GM19324 (cell line): ENCODE measurements around the gene QRFP.

ENCODE experiments used
- ATAC-seq: cut with Tn5 transposase; IDR thresholded peaks from one replicate; pipeline ENCODE4 v1.9.1; 2021; ENCODE audit warnings: mild to moderate bottlenecking, moderate library complexity; ENCODE audit not compliant: unreplicated experiment, low FRiP score

Gene QRFP

DNA sequence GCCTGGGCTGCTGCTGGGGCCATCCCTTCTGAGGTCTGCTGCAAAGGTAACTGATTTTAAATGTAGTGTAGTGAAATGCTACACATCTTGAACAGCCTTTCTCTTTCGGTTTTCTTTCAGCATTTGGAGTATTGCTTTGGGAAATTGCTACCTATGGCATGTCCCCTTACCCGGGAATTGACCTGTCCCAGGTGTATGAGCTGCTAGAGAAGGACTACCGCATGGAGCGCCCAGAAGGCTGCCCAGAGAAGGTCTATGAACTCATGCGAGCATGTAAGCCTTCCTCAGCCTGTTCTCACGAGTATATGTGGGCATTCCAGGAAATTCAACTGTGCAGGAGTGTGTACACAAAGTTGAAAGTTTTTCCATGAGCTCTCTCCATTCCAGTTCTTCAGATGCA, 18.3 kb downstream of the QRFP start:
- no peak for ATAC-seq

DNA sequence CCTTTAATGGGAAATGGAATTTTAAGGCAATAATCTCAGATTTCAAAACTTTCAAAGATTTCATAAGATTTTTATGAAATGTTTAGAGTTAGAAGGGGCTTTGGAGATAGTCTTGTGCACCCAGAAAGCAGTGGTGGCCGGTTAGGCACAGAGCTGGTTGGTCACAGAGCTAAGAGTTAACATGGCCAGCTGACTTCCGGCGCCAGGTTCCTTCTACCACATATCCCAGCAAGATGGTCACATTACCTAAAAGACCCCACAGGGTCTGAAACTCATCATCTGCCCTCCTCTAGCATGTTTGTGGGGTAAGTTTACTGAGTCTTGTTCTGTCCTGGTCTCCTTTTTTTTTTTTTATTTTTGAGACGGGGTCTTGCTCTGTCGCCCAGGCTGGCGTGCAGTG, 19.3 kb downstream of the QRFP start:
- no peak for ATAC-seq

DNA sequence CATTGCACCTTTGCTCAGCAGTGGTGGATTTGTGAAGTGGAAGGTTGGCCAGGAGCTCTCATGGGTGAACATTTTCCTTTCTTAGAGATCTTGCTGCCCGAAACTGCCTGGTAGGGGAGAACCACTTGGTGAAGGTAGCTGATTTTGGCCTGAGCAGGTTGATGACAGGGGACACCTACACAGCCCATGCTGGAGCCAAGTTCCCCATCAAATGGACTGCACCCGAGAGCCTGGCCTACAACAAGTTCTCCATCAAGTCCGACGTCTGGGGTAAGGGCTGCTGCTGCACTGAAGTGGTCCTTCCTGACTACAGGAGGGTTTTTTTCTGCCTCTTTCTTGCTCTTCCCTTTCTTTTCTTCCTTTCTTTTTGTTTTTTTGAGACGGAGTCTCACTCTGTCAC, 21.8 kb downstream of the QRFP start:
- ATAC-seq, result no peak

- no peak for ATAC-seq
These were observed 22.6 kb downstream of the QRFP start for GRCh38 chr9:130873966-130874365.

DNA sequence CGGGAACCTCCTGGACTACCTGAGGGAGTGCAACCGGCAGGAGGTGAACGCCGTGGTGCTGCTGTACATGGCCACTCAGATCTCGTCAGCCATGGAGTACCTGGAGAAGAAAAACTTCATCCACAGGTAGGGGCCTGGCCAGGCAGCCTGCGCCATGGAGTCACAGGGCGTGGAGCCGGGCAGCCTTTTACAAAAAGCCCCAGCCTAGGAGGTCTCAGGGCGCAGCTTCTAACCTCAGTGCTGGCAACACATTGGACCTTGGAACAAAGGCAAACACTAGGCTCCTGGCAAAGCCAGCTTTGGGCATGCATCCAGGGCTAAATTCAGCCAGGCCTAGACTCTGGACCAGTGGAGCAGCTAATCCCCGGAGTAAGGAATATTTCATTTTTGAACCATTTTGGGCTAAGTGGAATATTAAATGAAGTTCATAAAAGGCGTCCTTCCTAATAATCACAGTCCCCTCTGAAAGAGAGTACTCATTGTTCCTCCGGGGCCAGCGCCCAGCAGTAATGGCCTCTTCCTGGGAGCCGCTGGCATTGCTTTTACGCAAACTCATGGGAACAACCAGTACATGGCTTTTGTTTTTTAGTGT, 23.6 kb downstream of the QRFP start:
- ATAC-seq, result no peak

GRCh38 chr9:130872508-130872907, 24.1 kb downstream of the QRFP start:
- no peak for ATAC-seq

DNA sequence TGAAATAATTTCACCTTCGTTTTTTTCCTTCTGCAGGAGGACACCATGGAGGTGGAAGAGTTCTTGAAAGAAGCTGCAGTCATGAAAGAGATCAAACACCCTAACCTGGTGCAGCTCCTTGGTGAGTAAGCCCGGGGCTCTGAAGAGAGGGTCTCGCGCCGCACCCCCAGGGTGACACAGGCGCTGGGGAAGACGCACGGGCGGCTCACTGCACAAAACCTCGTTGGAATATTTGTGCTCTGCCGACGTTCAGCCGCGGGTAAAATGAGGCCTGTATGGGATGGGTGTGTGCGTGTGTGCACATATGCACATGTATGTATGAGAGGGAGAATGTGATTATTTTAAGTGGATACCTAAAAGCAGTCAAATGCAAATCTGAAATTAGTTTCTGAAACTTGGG, 24.5 kb downstream of the QRFP start:
- no peak for ATAC-seq

DNA sequence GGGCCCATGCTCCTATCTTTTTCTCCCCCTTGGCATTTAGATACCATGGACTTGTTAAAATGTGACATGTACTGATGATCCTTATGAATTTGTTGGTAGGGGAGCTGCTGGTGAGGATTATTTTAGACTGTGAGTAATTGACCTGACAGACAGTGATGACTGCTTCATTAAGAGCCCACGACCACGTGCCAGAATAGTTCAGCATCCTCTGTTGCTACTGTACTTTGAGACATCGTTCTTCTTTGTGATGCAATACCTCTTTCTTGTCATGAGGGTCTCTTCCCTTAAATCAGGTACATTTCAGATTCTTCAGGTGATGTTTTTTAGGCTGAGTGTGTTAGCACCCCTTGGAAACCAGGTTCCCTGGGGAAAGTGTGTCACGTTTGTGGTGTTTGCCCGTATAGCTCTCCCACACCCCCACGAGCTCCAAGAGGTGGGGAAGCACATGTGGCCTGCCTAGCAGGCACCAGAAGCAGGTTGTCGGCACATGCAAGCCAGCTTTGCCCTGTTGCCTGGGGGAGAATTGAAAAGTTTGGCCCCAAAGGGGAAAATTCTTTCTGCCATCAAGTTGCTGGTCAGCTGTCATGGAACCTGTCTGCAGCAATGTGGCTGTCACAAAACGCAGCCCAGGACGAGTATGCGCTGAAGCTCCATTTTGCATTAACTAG, 25.1 kb downstream of the QRFP start:
- no peak for ATAC-seq

DNA sequence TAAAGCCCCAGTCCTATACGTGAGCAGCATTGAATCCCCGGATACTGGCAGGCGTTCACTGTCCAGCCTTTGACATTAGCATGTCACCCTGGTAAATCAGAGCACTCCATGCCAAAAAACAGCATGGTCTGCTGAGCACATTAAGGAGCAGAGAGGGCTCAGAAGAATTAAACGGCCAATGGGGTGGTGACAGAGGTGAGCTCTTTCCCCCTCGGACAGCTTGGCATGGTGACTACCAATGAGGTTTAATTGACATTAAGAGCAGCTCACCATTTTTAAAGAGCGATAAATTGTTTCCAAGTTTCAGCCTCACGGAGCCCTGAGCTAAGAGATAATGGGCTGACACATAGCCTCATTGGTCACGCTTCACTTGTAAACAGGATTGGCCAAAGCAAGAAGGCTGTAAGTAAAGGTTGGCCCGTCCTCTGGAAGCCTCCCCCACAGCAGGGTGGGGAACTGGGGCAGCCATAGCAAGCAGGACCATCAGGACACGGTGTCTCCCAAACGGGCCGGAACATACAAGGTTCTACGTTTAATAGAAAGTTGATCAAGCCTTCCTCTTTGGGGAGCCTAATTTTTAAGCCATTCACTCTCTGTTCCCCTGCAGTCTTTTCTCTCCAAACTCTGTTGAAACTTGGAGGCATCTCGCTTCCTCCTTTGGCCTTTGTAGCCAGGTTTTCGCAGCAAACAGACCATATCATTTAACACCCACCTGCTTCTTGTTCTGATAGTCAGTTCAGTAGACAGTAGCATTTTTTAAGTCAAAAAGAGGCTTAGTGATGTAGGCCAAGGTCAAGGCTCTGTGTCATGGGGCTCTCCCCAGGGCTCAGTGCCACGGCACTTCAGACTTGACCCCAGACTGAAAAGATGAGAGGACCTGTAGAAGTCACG, 25.9 kb downstream of the QRFP start:
- ATAC-seq, result no peak

DNA sequence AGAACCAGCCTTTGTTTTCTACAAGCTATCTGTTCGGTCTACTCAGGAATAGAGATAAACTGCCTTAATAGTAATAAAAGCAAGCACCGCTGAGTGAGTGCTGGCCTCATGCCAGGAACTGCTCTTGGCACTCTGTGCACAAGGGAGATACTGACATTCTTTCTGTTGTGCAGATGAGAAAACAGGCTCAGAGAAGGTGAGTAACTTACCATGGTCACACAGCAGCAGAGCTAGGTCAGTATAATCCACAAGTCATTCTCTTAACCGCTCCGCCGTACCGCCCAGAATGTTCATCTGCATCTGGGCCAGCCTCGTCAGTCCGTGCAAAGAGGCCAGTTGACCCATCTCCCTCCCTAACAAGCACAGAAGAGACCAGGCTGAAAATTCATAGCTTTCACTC, 27.4 kb downstream of the QRFP start:
- ATAC-seq, result no peak

DNA sequence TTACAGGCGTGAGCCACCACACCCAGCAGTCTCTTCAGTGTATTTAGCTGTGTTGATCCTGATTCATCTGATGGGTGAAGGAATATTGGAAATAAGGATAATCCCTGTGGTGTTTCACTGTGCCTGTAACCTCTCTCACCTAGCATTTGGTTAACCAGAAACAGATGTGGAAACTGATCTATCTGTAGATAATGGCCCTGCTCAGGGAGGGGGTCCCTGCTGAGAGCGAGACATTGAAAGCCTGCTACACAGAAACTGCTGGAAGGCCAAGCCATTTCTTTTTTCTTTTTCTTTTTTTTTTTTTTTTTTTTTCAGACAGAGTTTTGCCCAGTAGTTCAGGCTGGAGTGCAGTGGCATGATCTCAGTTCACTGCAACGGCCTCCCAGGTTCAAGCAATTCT, 28.4 kb downstream of the QRFP start:
- no peak for ATAC-seq

GRCh38 chr9:130867556-130867955, 29.1 kb downstream of the QRFP start:
- no peak for ATAC-seq

- ATAC-seq, result no peak
These were observed 30.1 kb downstream of the QRFP start for GRCh38 chr9:130866474-130866965.

DNA sequence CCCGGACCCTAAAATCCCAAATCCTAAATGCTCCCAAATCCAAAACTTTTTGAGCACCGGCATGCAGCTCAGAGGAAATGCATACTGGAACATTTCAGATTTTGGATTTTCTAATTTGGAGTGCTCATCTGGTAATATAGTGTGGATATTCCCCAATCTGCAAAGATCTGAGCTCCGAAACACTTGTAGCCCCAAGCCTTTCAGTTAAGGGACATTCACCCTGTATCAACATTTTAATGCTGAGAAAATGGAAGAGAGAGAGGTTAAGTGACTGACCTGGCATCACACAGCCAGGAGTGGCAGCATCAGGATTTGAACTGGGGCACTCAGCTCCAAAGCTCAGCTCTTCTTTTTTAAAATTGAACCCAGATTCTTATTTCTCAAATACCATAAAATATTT, 30.7 kb downstream of the QRFP start:
- ATAC-seq, result no peak

- no peak for ATAC-seq
These were observed 32.1 kb downstream of the QRFP start for GRCh38 chr9:130864541-130864940.

DNA sequence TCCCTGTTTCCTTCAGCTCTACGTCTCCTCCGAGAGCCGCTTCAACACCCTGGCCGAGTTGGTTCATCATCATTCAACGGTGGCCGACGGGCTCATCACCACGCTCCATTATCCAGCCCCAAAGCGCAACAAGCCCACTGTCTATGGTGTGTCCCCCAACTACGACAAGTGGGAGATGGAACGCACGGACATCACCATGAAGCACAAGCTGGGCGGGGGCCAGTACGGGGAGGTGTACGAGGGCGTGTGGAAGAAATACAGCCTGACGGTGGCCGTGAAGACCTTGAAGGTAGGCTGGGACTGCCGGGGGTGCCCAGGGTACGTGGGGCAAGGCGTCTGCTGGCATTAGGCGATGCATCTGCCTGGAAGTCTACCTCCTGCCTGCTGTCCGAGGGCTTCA, 33.9 kb downstream of the QRFP start:
- no peak for ATAC-seq

DNA sequence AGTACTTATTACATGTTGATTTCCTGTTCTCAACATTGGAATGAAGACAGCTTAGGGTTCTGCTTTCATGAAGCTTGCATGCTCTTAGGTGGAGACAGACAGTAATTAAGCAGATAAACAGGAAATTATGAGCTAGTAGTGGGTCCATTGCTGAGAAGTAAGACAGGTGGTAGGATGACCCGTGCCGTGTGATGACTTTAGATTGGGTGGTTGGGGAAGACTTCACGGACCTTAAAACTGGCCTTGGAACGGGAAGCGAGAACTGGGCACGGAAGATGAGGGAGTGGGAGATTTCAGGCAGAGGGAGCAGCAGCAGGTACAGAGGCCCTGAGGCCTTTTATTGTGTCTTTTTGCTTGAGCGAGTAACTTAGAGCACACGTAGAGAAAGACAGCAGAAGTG, 34.4 kb downstream of the QRFP start:
- ATAC-seq, result no peak

GRCh38 chr9:130861372-130862180, 35.0 kb downstream of the QRFP start:
- no peak for ATAC-seq

DNA sequence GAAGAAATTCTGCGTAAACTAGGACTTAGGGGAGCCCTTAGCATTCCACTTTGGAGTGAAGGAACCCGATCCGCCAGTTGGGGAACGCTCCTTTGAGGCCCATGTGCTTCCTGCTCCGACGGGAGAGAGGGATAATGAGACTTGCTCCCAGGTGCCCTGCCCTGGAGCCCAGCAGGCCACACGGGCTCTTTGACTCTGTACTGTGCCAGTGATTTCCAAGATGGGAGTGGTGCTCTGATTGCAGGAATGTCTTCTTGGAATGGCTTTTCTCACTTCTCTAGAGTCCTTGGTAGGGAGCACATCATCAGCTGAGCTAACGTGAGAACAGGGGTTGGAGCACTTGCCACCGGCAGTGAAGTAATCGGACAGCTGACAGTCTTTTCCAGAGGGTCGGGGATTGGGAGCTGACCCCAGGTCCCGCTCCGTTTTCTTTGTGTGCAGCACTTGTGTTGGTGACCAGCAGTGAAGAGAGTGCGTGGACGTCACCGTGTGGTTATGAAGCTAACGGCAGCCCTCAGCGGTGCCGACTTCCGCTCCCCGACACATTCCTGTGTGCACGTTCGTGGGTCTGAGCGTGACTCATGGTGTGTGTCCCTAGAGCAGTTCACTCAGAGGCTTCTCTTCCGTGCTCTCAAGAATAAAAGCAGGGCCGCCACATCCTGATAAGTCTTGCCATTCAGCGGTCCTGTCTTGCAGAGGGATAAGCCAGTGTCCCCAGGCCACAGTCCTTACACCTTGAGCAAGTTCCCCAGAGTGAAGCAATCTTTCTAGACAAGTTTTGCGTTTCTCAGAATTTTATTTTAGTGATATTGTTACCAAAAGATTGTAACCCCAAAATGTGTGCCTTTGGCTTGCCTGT, 35.9 kb downstream of the QRFP start:
- ATAC-seq, result no peak
